ENCODE results near the gene EP400. TPM values are rescaled to one million over a fixed set of nuclear protein-coding genes. Genes with fewer than 3 reads are reported as not detected.

Gene EP400
- total RNA-seq, result 10 to 100 TPM; 12.6 to 28.0 (median 22.8) TPM

- peak within 1 kb of the TSS; percentile 88 to 100 for H3K4me3 ChIP-seq
- peaks cover 0 to 5% of the 10 kb centered on the region in 2 donors for H3K36me3 ChIP-seq
- ATAC-seq, result peak; percentile 98
- H3K4me1 ChIP-seq, result peaks cover 0 to 44% (median 9%) of the 10 kb centered on the region in 3 donors
- no peaks in the 10 kb centered on the region for H3K27me3 ChIP-seq
- no peaks in the 10 kb centered on the region for H3K9me3 ChIP-seq
- WGBS, 2 donors (ENCODE audit: low coverage in 1 of 2), result 100% methylated on average over 1 of the region's 97 CpGs; no CpG with 5 or more reads in 1 of the 2 donors
- TF ChIP-seq POLR2AphosphoS5 (IDR thresholded peaks at IDR 0.05), result peak; percentile 46
- no peak for TF ChIP-seq EP300 (IDR thresholded peaks at IDR 0.05)
- TF ChIP-seq CTCF (IDR thresholded peaks at IDR 0.05), result peak in 3 of 4 experiments; percentile 54 to 88 (median 74)
- TF ChIP-seq POLR2A (IDR thresholded peaks at IDR 0.05), result peak; percentile 37 to 52
- peak within 1 kb of the TSS; percentile 70 to 91 (median 84) for H3K27ac ChIP-seq
These were observed at the start of gene EP400 for GRCh38 chr12:131949431-131950181. TSS of gene EP400 (plus strand) at chr12:131949942. CDS start at chr12:131960620, 10,678 bp downstream.

GRCh38 chr12:131900397-131900796 lies 49.3 kb upstream of the EP400 start:
- WGBS, 2 donors (ENCODE audit: low coverage in 1 of 2), result 86% methylated on average over 1 of the region's 6 CpGs; no CpG with 5 or more reads in 1 of the 2 donors
- no peak for ATAC-seq
- Histone ChIP-seq H3K4me1 (peaks cover 0 to 98% (median 53%) of the 10 kb centered on the region in 3 donors), H3K27me3 (no peaks in the 10 kb centered on the region), H3K27ac (no peak overlapping the region), H3K36me3 (peaks cover 0 to 37% of the 10 kb centered on the region in 2 donors), H3K4me3 (no peak overlapping the region), H3K9me3 (no peaks in the 10 kb centered on the region)
- TF ChIP-seq EP300 (IDR thresholded peaks at IDR 0.05) (no peak), POLR2A (IDR thresholded peaks at IDR 0.05) (no peak), POLR2AphosphoS5 (IDR thresholded peaks at IDR 0.05) (no peak), CTCF (IDR thresholded peaks at IDR 0.05) (no peak)

GRCh38 chr12:131901431-131902331 lies 48.1 kb upstream of the EP400 start:
- Histone ChIP-seq H3K27ac (peak overlapping the region in 3 of 4 donors; percentile 10 to 43 (median 24)), H3K4me1 (peaks cover 0 to 100% (median 52%) of the 10 kb centered on the region in 3 donors), H3K4me3 (peak overlapping the region in 1 of 2 donors; percentile 18), H3K9me3 (no peaks in the 10 kb centered on the region), H3K36me3 (peaks cover 0 to 43% of the 10 kb centered on the region in 2 donors), H3K27me3 (no peaks in the 10 kb centered on the region)
- ATAC-seq, result peak; percentile 23
- WGBS, 2 donors (ENCODE audit: low coverage in 1 of 2), result 43 to 63% methylated on average over 7 to 13 of the region's 30 CpGs
- TF ChIP-seq CTCF (IDR thresholded peaks at IDR 0.05) (no peak), POLR2AphosphoS5 (IDR thresholded peaks at IDR 0.05) (no peak)

- peaks cover 0 to 93% (median 43%) of the 10 kb centered on the region in 3 donors for H3K4me1 ChIP-seq
- ATAC-seq, result no peak
- WGBS, 2 donors (ENCODE audit: low coverage in 1 of 2), result no CpG with 5 or more reads among the region's 25 CpGs
- peaks cover 0 to 52% of the 10 kb centered on the region in 2 donors for H3K36me3 ChIP-seq
- H3K9me3 ChIP-seq, result no peaks in the 10 kb centered on the region
- peak overlapping the region in 3 of 4 donors; percentile 10 to 43 (median 24) for H3K27ac ChIP-seq
- H3K4me3 ChIP-seq, result peak overlapping the region in 1 of 2 donors; percentile 18
- TF ChIP-seq EP300 (IDR thresholded peaks at IDR 0.05), result no peak
- no peak for TF ChIP-seq POLR2AphosphoS5 (IDR thresholded peaks at IDR 0.05)
- TF ChIP-seq CTCF (IDR thresholded peaks at IDR 0.05), result no peak
- TF ChIP-seq POLR2A (IDR thresholded peaks at IDR 0.05), result no peak
- no peaks in the 10 kb centered on the region for H3K27me3 ChIP-seq
These were observed 47.2 kb upstream of the EP400 start for GRCh38 chr12:131902332-131903241.

All from gastroesophageal sphincter (tissue), 4 donors.